GM13976 (cell line): ENCODE data around the gene TRIM65.

Experiments
- DNase-seq: peaks from one replicate; pipeline ENCODE4 v3.0.0; 2012; ENCODE audit warnings: low spot score
- CTCF ChIP-seq: IDR thresholded peaks from 2 replicates; pipeline ENCODE4 v1.5.1; 2012; ENCODE audit warnings: borderline replicate concordance, mild to moderate bottlenecking; ENCODE audit not compliant: insufficient read depth; ENCODE audit errors: extremely low read depth, missing control alignments, control extremely low read depth
- in situ Hi-C: fragments of 300-500 bp; cut with MboI; formaldehyde crosslinking; loops from one replicate; pipeline ENCODE4 v1.12.0; 2022; ENCODE audit warnings: low sequenced_read_pairs, mixed read lengths, inconsistent platforms; ENCODE audit not compliant: unreplicated experiment

The TRIM65 gene

DNA sequence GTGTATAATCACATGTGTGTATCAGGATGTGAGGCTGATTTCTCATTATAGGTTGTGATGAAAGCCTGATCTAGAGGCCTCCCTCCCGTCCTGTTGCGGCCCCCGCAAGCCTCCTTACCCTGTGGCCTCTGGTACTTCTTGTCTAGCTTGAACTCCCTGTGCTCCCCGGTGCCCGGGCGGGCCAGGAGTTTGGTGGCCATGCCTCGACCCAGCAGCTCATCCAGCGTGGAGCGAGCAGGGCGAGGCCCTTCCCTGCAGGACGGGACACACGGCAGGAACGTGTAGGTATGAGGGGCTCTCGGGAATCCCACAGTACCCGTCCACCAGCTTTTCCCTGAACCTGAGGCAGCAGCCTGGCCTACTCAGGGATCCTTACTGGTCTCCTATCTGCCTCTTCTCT, 29.2 kb upstream of the TRIM65 start:
- TF ChIP-seq CTCF: no peak
- peak; percentile 11 for DNase-seq
- in situ Hi-C loops: no loop called here

DNA sequence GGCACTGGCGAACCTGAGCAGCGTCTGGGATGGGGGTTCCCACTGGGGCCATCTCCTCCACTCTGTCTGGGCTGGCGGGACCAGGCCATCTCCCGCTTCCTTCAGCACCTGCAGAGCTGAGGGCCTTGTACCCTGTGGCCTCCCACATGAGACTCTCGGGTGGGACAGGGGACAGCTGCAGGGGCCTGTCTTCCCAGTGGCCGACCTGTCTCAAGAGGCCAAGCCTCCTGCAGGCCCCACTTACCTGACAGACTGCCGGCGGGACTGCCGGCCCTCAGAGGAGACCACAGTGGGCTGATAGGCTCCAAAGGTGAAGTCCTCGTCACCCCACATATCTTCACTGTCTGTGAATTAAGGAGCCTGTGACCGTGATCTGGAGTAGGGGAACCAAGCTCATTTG, 28.4 kb upstream of the TRIM65 start:
- in situ Hi-C loops: no loop called here
- no peak for TF ChIP-seq CTCF

GRCh38 chr17:75922963-75923874, 26.5 kb upstream of the TRIM65 start:
- no peak for TF ChIP-seq CTCF
- in situ Hi-C loops: loop anchor here (25.0 kb wide), 1 partner anchor 364 kb away; no protein-coding TSS in a partner anchor
- no peak for DNase-seq

More for the DNA sequence above, 28.4 kb upstream of the TRIM65 start:
- peak; percentile 13 for DNase-seq

DNA sequence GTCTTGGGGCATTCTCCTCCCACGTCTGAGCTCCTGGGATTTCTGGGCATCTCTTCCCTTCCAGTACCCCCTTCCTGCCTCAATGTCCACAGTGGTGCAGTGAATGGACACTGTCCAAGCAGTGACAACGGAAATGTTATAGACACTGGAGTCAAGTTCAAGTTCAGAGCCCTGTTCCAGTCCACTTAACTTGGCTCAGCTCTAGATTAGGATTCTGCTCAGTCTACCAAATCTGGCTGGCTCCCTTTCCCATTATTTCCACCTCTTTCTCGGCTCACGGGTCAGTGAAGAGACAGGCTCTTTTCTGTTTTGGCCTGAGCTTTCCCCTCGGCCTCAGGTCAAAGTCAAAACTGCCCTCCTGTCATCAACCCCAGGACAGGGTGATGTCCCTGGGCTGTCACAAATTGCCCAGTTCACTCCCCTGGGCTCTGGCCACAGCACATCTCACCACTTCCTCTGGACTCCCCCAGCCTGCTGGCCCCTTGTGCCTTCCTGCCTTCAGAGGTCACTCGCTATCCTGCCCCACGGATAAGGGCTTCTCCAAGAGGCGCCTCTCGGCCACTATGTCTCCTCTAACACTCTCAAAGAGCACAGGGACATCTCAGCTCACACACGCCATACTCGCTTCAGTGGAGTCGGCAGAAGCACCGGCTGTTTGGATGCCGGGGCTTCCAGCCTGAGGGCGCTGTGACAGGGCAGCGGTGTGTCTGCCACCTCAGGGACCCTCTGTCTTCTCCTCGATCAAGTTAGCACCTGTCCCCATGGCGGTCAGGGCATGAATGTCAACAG, 25.6 kb upstream of the TRIM65 start:
- TF ChIP-seq CTCF: no peak
- DNase-seq: no peak
- in situ Hi-C loops: loop anchor here (25.0 kb wide), 1 partner anchor 365 kb away; no protein-coding TSS in a partner anchor

- in situ Hi-C loops: loop anchor here (25.0 kb wide), 1 partner anchor 366 kb away; no protein-coding TSS in a partner anchor
- no peak for TF ChIP-seq CTCF
- no peak for DNase-seq
Measured at GRCh38 chr17:75921596-75921995, 24.8 kb upstream of the TRIM65 start.

DNA sequence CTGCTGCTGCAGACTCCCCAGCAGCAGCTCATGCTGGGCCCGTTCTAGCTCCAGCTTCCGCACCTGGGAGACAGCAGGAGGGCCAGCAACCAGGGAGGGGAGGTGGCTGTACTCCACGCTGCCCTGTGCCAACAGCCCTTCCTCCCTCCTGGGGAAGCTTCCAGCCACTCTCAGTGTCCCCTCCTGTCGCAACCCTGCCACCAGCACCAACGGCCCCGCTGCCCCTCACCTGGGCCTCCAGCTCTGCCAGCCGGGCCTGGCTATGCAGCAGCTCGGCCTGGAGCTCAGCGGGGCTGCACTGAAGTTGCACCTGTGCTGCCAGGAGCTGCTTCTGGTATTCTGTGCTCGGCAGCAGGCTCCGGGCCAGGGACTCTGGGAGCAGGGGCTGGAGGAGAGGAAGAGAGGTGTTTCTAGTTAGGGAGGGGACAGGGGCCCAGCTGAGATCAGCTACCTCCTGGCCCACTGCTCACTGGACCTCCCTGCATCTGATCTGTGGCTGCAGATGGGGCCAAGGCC, 23.4 kb upstream of the TRIM65 start:
- TF ChIP-seq CTCF: no peak
- in situ Hi-C loops: loop anchor here (25.0 kb wide), 1 partner anchor 367 kb away; no protein-coding TSS in a partner anchor
- DNase-seq: no peak
